Muscle of back (tissue), 13 donors: Measurements from ENCODE around the gene SCN1B. TPM values are rescaled to one million over a fixed set of nuclear protein-coding genes. Genes with fewer than 3 reads are reported as not detected.
"Not testable (repeated sequence)": the region's sequence is repeated elsewhere in the genome, so short reads cannot be mapped to it uniquely, and the experiment has no call there.

Source experiments
- DNase-seq, 3 donors: peaks; one replicate each; pipeline versions ENCODE4 v3.0.0 to v3.0.0-alpha.2; 2013
- long read RNA-seq, 9 donors: transcript quantifications; one replicate each; lab custom pipeline, GENCODE V29; 2026
- polyA plus RNA-seq, 10 donors: library from polyadenylated mRNA; unstranded; fragments of 120-200 nt; gene quantifications; one replicate each; pipeline ENCODE4 v1.2.1, GENCODE V29; 2013; ENCODE audit not compliant: insufficient read length in 10 of 10

Gene SCN1B
- 1 to 10 TPM; 1.9 to 7.8 (median 4.5) TPM for polyA plus RNA-seq
- long read RNA-seq, donor 1, result 0 reads
- long read RNA-seq, donor 2, result 0 reads
- long read RNA-seq, donor 3, result 0 reads
- long read RNA-seq, donor 4, result 0 reads
- long read RNA-seq, donor 5, result 0 reads
- long read RNA-seq, donor 6, partial matches to known transcripts, result 0 of 2 reads
- long read RNA-seq, donor 6, other reads (novel, unspliced or antisense), result 0 of 2 reads
- long read RNA-seq, donor 7, result 0 reads
- long read RNA-seq, donor 8, result 0 reads
- long read RNA-seq, donor 9, result 0 reads

DNA sequence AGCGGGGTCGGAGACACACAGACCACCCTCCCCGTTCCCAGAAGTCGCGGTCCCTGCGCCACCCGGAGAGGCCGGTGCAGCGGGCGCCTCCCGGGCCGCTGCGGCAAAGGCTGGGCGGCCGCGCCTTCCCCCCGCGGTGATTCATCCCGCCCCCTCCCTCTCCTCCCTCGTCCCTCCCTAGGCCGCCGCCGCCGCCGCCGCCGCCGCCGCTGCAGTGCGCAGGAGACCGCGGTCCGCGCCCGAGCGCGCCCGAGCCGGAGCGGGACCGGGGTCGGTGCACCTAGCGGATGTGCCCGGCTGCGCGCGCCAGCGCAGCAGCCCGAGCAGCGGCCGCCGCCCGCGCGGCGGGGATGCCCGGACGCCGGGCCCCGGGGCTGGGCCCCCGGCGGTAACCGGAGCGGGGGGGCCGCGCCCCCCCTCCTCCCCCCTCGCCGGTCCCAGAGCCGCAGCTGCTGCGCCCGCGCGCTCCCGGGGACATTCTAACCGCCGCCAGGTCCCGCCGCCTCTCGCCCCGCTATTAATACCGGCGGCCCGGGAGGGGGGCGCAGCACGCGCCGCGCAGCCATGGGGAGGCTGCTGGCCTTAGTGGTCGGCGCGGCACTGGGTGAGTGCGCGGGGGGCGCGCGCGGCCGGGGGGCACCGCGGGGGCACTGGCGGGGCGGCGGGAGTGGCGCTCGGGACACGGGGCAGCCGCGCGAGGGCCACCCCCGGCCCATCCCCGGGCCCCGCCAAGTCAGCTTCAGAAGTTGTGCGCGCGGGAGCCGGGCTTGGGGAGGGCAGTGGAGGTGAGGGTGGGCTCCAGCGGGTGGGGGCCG, at the start of gene SCN1B:
TSS of gene SCN1B (plus strand) at position 214 of the 815 bp plus-strand sequence. CDS start at position 565, 351 bp downstream.
- peak in 2 of 3 donors; percentile 38 to 68 for DNase-seq

DNA sequence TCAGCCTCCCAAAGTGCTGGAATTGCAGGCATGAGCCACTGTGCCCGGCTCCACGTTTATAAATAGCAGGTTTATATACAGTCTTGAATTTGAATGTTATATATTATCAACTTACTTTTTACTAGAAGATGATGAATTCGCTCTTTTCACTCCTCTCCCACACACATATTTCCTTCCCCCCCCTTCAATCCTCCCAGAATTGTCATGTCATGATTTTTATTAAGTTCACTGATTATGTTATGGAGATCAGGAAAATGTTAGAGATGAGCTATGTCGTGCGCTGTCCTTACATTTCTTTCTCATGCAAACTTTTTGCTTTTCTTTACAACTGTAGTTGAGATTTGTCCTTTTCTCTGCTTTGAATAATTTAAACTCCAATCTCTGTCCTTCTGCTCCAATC, 48.0 kb upstream of the SCN1B start:
- DNase-seq, result no peak

DNA sequence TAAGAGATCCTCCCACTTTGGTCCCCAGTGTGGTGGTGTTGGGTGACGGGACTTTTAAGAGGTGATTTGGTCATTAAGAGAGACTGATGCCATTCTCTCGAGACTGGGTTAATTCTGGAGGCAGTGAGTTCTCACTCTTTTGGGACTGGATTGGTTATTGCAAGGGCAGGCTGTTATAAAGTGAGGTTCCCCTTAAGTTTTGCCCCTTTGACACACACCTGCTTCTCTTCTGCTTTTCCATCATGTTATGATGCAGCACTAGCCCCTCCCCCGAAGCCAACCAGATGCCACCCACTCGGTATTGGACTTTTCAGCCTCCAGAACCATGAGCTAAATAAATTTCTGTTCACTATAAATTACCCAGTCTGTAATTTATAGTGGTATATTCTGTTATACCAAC, 46.5 kb upstream of the SCN1B start:
- no peak for DNase-seq

DNA sequence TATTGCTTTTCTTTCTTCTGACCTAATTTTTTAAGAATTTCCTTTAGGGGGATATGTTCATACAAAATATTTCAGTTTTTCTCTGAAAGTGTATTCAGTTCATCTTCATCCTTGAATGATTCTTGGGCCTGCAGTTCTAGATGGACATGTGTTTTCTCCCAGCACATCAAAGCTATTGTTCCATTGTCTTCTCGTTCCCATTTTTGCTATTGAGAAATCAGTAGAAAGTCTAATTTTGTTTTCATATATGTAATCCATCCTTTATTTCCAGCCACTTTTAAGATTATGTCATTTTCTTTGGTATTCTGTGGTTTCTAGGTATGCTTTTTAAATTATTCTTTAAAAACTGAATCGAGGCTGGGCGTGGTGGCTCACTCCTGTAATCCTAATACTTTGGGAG, 46.0 kb upstream of the SCN1B start:
- no peak for DNase-seq

DNA sequence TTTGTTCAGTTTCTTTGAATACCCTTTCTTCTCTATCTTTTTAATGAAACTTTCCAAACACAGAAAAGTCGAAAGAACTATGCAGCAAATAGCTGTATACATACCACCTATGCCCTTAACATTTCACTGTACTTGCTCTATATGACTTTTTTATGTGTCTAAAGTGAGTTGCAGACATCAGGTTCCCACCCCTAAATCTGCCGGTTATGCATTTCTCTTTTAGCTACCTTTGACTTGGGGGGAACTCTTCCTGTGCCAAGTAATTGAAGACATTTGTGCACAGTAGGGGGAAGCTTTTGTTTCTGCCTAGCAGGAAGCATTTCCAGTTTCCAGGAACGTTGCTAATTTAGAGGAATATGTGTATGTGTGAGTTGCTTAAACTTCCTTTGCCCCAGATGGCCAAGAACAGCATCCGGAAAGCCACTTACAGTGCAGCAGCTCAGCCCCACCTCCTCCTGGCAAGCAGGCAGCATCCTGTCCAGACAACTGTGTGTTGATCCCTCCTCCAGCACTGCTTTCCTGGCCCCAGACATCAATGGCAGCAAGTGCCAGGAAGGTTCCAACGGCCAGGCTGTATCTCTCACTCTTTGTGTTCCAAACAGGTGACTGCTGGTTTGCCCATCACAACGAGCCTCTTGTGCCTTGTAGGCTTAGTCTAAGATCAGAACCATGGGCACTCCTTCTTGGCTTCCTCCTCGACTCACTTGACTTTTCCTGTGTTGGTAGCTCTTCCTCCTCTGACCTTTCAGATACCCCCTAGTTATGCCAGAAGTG, 44.8 kb upstream of the SCN1B start:
- DNase-seq, result peak; percentile 22 to 81 (median 72)

DNA sequence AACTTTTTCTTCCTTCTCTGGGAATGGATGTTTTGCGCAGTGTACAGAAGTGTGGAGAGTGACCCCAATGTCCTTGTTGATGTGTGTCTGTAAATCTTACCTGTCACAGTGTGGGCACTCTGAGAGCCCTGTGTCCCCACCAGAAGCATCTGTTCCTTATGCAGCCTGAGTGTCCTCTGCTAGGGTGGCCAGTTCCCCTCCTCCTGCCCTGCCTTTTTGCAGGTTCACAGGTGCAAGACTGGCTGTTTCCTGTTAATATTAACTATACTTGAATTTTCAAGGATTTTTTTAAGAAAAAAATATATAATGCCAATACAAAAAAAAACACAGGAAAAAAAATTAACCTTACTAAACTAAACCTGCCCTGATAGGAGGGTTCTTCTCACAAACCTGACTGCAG, 42.2 kb upstream of the SCN1B start:
- no peak for DNase-seq

DNA sequence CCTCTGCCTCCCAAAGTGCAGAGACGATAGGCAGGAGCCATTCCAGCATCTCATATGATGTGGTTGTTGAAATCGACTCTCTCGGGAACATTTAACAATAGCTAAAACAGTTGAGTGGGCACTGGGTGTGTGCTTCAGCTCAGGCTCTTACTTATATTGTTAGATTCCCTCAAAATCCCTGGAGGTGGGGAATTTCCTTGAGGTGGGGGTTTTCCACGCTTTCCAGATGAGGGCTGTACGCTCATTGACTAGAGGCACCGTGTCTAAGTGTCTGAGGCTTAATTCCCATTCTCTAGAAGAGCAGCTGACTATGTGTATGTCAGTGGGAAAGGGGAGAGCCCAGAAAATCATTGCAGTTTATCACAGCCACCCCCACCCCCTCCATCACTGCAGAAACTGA, 41.0 kb upstream of the SCN1B start:
- DNase-seq, result no peak

DNA sequence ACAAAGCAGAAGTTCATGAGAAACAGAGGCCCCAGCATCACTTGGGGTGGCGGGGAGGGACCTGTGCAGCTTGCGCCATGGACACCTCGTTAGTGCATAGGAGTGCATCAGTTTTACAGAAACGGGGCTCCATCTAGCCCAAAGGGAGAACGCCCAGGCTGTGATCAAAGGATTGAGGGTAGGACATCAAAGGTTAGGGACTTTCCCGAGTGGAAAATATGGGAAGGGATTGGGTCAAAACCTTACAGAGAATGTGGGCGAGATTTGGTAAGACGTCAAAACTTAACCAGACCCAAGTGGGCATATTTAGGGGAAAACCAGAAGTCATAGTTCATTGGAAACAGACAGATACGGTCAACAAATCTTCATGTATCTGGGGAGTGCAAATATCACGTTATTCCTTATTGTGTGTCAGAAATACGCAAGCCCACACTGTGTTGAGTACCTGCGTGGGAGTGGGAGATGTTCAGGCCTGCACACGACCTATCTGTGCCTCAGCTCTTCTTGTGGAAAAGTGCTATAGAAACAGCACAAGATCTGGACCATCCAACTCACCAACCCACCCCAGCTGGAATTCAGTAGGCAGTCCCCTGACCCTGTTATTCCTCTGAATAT, 39.6 kb upstream of the SCN1B start:
- no peak for DNase-seq

DNA sequence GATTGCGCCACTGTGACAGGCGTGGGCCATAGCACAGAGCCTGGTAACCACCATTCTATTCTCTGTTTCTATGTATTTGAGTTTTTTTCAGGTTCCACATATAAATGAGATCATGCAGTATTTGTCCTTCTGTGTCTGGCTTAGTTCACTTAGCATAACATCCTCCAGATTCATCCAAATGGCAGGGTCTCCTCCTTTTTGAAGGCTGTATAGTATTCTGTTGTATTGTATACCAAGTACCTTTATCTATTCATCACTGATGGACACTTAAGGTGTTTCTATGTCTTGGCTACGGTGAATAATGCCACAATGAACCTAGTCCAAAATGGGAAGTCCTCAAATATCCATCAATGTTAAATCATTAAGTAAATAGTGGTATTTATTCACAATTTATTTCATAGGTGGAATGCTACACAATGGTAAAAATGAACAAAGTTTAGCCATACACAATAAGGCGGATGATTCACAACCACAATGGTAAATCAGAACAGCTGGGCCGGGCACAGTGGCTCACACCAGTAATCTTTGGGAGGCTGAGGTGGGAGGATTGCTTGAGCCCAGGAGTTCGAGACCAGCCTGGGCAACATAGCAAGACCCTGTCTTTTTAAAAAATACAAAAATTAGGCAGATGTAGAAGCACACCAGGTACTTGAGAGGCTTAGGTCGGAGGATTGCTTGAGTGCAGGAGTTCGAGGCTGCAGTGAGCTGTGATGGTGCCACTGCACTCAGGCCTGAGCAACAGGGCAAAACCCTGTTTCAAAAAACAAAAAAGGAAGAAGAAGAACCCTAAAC, 38.5 kb upstream of the SCN1B start:
- DNase-seq, result no peak

DNA sequence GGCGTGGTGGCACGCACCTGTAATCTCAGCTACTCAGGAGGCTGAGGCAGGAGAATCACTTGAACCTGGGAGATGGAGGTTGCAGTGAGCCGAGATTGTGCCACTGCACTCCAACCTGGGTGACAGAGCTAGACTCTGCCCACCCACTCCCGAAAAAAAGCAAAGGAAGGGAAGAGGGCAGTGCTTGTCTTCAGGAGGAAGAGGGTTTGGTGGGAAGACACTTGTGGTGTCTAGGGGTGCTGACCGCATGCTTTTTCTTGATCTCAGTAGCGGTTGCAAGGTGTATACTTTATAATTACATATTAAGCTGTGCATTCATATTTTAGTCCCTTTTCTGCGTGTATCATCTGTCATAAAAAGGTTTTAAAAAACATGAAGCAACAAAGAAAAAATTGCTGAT, 37.7 kb upstream of the SCN1B start:
- not testable (repeated sequence) for DNase-seq

DNA sequence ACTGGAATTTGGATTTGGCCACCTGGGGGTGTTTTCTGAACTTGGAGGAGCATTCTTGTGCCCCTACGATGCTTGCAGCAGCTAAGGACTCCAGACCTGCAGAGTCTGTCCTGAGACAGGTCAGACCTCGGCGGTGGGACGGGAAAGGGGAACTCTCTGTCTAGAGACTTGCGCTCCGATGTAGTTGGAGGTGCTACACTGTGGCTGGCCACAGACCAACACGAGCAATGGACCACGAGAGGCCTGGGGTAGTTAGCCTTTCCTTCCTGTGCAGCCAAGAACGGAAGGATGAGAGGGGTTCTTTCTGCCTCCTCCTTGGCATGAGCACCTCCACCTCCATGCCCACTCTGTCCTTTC, 36.0 kb upstream of the SCN1B start:
- DNase-seq, result no peak

DNA sequence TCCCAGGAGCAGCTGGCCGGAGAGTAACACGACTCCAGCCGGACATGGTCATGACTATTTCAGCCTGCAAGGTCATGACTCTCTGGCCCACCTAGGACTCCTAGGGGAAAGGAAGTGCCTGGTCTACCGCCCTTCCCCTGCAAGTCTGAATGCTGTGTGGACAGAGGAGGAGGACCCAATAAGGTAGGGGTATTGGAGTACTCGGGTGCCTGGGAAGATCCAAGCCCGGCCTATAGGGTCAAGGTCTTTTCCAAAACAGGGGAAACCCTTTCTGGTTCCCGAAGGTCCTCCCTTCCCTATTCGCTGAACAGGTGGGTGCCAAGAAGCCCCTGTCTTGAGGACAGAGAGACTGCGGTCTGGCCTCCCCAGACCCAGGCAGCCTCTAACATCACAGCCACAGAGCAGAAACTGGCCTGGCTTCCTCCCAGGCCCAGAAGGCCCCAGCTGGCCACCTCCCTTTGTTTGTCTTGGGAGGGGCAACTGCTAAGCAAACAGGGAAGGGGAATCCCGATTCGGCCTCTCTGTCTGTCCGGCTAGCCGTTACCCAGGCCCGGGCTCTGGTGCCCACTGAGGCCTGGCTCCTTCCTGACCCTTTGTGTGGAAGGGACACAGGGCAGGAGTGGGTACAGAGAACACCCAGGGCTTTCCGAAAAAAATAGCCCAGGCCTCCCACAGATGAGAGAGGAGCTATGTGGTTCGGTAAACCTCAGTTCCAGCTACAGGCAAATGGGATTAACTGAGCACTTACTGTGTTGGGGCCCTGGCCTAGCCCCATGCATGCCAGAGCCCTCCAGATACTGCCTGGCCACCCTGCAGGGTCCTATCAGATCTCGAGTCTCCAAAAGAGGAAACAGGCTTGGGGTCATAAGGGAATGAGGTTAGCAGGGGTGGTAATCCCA, 35.4 kb upstream of the SCN1B start:
- no peak for DNase-seq

DNA sequence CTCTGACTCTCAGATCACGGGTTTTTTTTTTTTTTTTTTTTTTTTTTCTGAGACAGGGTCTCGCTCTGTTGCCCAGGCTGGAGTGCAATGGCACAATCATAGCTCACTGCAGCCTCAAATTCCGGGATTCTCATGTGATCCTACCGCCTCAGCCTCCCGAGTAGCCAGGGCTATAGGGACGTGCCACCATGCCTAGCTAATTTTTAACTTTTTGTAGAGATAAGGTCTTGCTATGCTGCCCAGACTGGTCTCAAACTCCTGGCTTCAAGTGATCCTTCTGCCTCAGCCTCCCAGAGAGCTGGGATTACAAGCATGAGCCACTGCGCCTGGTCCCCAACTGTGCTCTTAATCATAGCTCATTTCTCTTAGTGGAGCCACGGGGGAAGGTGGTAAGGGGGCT, 34.7 kb upstream of the SCN1B start:
- no peak for DNase-seq

DNA sequence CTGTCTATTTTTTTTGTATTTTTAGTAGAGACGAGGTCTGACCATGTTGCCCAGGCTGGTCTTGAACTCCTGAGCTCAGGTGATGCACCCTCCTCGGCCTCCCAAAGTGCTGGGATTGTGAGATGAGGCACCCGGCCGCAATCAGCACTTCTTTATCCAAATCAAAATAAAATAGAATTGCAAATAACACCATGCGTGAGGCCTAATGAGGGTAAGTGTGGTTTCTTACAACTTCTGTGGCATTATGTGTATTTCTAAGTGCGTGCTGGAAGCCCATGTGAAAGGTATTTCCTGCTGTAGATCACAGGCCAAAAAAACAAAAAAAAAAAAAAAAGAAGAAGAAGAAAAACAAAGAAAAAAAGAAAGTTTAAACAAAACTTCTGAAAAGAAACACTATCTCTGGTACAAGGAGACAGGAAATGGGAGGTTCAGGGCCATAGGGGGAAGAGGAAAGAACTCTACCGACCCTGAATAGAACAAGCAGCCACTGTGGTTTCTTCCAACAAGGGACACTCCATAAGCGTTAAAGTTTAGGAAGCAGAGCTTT, 33.1 kb upstream of the SCN1B start:
- no peak for DNase-seq

DNA sequence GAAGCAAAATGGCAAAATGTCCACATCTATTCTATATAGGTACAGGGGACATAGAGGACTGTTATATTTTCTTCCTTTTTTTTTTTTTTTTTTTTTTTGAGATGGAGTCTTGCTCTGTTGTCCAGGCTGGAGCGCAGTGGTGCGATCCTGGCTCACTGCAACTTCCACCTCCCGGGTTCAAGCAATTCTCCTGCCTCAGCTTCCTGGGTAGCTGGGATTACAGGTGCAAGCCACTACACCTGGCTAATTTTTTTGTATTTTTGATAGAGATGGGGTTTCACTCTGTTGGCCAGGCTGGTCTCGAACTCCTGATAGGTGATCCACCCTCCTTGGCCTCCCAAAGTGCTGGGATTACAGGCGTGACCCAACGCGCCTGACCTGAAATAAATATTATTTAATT, 32.0 kb upstream of the SCN1B start:
- DNase-seq, result not testable (repeated sequence)

DNA sequence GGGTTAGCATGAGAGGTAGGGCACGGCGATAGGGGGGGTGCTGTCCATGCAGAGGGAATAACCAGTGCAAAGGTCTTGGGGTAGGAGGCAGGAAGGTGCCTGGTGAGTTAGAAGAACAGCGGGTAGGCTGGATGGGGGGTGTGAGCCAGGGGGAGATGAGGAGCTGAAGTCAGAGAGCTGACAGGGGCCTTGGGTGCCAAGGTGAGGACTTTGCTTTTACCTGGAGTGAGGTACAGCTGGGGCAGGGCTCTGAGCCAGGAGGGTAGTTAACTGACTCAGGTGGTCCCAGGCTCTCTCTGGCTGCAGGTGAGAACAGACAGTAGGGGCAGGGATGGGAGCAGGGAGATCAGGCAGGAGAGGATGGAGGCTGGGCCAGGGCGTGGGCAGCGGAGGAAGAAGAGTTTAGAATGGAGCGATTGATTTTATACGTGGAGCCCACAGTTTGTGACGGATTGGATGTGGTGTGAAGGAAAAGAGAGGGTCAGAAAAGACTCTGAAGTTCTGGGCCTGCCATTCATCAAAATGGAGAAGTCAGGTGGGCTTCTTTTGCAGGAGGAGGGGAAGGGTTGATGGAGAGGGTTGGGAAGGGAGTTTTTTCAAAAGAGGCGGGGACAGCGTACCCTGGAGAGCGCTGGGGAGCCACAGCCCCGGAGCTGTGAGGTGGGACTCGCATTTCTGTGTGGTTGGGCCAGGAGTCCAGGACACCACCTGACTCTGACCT, 31.3 kb upstream of the SCN1B start:
- no peak for DNase-seq

DNA sequence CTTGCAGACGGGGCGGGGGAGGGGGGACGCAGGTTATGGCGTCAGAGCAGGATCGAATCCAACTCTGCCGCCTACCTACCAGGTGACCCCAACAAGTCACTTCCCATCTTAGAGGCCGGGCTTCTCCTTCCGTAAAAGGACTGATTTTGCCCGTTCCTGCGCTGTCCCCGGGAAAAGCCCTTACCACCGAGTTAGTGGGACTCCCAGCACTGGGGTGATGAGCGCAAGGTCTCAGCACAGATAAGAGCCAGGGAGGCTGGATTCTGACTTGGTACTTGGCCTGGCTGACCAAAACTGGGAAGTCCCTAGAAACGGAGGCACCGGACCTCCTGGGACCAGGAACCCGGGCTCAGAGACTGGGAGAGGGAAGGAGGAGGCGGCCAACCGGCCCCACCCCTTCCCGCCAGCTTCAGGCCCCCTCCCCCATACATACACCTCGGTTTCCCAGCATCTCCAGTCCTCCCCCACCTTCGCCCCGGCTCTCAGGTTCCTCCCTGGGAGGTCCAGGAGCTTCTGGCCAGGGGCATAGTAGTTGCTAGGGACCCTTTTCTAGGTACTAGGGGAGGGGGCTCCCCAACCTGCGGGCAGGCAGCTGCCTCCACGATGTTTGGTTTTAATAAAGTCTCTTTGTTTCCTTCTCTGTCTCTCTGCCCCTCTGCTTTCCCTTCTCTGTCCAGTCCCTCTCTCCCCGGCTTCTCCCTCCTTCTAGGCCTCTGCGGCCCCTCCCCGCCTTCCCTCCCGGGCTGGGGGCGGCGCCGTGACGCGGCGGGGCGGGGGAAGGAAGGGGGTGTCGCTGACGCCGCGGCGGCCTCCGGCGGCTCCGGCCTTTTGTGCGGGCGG, 30.6 kb upstream of the SCN1B start, which contains the start of gene GRAMD1A:
TSS of gene GRAMD1A (plus strand) at position 826 of the 840 bp plus-strand sequence. CDS start 156 bp downstream, outside the sequence.
- peak; percentile 89 to 94 (median 89) for DNase-seq

DNA sequence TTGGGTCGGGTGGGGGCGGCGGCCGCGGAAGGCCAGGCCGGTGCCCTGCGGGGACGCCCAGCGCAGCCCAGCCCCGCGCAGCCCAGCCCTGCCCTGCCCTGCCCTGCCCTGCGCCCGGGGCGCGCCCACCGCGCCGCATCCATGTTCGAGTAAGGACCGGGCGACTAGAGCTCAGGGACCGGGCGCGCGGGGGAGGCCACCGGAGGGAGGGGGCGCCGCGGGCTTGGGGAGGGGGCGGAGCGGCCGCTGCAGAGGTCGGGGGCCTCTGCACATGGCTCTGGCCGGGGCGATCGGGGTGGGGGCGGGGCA, 30.0 kb upstream of the SCN1B start:
- DNase-seq, result no peak
